Fibroblast of gingiva (primary cell): Measurements from ENCODE around the gene SH3PXD2A.

Experiments used
- DNase-seq: peaks from one replicate; pipeline ENCODE4 v3.0.0-alpha.2; 2011; ENCODE audit warnings: low read depth

The SH3PXD2A gene

DNA sequence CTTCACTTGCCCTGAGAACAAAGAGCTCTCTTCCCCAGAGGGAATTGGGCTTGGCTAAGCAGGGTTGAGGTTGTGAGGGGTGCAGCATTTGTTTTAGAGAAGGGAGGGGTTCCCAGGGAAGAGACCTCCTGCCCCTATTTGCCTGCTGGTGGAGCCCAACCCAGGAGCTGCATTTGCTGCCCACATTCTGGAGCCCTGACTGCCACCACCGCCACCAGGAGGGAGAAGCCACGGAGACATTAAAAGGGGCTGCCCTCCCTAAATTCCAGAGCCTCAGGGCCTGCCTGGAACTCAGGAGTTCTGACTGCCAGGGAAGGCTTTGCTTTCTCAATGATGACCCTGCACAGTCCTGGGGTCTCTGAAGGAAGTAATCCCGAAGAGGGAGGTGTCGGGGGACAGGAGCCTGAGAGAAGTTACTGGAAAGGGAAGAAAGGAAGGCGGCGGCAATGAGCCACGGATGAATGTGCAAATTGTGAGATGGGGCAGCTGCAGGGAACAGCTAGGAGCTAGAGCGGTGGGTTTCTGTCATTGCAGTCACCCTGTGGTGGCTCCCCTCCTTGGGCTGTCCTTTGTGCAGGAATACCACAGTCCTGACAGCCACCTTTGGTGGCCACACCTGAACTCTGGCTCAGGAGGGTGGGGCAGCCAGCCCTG is 310.6 kb downstream of the SH3PXD2A start:
- no peak for DNase-seq
